ENCODE results near the gene NME3.

NME3 gene

DNA sequence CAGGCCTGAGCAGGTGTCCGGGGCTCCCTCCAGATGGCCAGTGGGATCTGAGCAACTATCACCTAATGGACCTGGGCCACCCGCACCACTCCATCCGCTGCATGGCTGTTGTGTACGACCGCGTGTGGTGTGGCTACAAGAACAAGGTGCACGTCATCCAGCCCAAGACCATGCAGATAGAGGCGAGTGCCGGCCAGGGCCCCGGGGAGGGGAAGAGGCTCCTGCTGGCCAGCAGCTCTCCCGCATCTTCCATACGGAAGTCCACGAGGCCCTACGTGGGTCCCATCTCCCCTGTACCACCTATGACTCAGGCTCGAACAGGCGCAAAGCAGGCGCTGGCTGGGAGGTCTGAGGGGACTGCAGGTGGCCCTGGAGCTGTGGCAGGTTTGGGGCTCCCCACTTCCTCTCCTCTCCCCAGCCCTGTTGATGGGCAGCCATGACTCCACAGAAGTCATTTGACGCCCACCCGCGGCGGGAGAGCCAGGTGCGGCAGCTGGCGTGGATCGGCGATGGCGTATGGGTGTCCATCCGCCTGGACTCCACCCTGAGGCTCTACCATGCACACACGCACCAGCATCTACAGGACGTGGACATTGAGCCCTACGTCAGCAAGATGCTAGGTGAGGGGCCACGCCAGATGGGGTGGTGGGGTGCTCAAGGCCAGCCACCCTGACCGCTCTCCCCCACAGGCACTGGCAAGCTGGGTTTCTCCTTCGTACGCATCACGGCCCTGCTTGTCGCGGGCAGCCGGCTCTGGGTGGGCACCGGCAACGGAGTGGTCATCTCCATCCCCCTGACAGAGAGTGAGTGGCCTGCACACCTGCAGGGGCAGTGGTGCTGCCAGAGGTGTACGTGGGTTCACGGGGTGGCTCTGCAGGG is 4.0 kb downstream of the NME3 start:
- no peak for DNase-seq

DNA sequence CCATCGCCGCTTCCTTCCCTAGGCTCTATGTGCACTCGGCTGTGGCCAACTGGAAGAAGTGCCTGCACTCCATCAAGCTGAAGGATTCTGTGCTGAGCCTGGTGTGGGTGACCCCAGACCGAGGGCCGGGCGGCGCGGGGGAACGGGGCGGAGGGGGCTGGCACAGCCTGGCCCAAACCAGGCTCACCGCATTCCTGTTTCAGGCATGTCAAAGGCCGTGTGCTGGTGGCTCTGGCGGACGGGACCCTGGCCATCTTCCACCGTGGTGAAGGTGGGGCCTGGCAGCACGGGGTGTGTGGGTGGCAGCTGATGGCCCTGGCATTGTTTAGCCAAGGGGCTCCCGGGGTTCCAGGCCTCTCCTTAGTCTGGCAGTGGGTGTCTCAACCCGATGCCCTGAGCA is 4.6 kb downstream of the NME3 start:
- no peak for DNase-seq

DNA sequence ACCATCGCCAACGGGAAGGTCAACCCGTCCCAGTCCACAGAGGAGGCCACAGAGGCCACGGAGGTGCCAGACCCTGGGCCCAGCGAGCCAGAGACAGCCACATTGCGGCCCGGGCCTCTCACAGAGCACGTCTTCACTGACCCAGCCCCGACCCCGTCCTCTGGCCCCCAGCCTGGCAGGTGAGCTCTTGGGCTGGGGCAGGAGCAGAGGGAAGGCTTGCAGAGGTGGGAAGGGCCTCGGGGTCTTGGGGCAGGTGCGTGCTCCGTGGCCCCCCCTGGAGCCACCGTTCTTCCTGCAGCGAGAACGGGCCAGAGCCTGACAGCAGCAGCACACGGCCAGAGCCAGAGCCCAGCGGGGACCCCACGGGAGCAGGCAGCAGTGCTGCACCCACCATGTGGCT is 5.1 kb downstream of the NME3 start:
- no peak for DNase-seq

DNA sequence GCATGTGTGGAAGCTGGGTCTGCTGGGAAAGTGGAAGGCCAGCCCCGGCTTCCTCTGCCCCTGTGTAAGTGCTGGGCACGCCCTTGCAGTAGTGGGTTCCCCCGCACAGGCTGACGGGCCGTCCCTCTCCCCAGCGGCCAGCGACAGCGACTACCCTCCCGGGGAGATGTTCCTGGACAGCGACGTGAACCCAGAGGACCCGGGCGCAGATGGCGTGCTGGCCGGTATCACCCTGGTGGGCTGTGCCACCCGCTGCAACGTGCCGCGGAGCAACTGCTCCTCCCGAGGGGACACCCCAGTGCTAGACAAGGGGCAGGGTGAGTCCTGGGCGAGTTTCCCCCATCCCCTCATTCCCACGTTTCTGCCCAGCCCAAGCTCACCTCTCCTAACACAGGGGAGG is 5.5 kb downstream of the NME3 start:
- no peak for DNase-seq

DNA sequence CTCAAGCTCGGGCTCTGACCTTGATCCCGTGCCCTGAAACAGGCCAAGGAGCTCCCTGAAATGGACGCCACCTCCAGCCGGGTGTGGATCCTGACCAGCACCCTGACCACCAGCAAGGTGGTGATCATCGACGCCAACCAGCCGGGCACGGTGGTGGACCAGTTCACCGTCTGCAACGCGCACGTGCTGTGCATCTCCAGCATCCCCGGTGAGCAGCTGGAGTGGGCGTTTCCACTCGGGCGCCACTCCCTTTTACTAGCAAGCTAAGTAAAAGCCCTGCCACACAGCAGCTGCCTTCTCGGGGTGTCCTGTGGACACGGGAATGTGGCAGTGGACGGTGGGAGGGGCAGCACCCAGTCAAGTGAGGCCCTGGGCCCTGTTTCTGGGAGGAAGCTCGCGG is 6.4 kb downstream of the NME3 start:
- no peak for DNase-seq

DNA sequence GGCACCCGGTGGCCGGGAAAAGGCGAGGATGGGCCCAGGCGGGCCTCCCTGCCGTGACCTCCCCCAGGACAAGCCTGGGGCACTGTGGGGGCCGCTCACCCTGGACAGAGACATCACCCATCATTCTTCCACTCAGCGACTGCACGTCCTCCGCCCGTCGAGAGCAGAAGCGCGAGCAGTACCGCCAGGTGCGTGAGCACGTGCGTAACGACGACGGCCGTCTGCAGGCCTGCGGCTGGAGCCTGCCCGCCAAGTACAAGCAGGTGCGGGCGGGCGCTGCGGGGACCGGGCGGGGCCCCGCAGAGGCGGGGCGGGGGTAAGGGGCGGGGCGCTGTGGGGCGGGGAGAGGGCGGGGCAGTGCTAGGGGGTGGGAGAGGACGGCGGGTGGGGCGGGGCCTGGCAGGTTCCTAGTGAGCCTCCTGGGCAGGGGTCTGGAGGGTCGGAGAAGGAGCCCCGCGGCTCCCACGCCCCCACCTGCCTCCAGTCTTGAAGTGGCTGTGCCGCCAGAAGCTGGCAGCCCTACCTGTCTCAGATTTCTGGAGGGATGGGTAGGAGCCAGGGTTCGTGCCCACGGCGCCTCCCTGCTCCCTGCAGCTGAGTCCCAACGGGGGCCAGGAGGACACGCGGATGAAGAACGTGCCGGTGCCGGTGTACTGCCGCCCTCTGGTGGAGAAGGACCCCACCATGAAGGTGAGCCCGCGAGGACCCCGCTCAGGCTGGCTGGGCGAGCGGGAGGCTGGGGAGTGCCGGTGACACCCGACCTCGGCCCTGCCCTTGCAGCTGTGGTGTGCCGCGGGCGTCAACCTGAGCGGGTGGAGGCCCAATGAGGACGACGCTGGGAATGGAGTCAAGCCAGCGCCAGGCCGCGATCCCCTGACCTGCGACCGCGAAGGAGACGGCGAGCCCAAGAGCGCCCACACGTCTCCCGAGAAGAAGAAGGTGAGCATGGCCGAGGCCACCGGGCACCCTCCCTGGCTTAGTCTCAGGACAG is 7.5 kb downstream of the NME3 start:
- DNase-seq = no peak

DNA sequence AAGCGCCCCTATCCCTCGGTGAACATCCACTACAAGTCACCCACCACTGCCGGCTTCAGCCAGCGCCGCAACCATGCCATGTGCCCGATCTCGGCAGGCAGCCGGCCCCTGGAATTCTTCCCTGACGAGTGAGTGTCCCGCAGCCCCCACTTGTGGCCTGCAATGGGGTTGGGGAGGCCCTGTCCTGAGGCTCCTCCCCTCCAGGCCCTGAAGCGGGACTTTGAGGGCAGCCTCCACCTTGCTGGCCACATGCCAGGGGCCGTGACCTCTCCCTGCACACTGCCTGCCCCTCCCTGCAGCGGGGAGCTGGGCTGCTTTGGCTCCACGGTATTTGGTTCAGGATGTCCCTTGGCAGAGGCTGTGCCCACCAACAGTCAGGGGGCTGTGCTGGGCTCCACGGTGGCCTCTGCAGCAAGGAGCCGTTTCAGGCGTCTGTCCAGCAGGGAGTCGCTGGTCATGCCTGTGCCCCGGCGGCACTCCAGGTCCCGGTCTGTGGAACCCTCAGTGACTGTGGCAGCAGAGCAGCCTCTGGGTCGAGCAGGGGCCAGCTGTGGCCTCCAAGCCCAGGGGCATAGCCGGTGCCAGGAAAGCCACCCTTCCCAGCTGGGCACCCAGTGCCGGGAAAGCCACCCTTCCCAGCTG is 8.3 kb downstream of the NME3 start:
- no peak for DNase-seq

DNA sequence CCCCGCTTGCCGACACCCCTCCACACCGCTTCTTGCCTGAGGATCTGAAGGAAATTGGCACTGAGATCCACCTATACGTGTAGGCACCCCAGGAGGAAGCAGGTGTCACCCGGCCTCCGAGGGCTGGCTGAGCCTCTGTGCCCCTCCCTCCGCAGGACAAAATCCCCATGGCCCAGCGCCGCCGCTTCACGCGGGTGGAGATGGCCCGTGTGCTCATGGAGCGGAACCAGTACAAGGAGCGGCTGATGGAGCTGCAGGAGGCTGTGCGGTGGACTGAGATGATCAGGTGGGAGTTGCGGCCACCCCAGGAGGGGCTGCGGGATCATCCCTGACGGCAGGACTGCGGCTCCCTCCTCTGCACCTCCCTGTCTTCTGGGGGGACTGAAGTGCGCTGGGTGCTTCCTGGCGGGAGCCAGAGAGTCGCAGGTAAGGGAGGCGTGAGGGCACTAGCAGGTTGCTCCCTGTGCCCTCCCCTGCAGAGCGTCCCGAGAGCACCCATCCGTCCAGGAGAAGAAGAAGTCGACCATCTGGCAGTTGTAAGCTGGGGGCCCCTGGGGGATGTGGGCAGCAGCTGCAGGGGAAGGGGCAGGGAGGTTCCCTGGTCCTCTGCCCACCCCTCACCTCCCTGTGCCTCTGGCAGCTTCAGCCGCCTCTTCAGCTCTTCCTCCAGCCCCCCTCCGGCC is 9.0 kb downstream of the NME3 start:
- no peak for DNase-seq

DNA sequence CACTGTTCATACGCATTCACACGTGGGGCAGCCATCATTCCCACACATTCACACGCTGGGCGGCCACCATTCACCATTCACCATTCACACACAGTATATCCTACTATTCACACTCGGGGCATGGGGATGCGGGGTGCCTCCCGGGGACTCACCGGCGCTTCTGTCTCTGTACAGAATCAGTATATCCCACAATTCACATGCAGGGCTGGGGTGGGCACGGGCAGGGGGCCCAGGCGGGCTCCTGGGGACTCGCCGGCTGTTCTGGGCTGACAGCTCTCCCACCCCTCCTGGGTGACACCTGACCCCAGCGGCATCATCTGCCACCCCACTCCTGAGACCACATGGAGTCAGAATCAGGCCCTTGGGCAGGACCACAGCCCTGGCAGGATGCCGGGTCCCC is 9.6 kb downstream of the NME3 start:
- DNase-seq = no peak

DNA sequence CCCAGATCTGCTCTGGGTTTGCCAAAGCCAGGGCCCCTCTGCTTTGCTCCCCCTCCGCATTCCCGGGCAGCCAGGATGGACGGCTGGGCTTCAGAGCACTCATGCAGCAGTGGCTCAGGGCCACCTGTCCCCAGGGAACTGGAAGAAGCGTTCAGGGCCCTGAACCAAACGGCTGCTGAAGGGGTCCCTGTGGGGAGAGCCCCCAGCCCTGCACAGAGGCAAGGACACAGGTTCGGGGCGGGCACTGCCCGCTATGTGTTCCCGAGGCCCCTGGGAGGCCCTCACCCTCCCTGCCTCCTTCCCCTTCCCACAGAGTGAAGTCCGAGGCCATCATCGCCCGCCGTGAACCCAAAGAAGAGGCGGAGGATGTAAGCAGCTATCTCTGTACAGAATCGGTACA is 10.4 kb downstream of the NME3 start:
- no peak for DNase-seq

DNA sequence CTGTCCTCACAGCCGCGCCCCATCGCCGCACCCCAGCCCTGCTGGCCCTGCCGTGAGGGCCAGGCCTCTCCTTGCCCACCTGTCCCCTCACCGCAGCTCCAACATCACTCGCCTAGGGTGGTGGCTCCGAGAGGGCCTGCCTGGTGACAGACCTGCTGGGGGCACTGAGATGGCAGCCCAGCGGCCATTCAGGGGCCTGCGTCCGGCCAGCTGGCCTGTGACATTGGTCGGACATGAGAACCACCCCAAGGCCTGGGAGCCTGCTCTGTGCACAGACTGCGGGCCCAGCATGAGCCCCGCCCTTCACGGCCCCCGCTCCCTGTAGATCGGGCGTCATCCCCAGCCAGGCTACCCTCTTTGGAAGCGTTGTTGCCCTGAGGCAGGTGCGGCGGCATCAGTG is 11.8 kb downstream of the NME3 start:
- DNase-seq = no peak

DNA sequence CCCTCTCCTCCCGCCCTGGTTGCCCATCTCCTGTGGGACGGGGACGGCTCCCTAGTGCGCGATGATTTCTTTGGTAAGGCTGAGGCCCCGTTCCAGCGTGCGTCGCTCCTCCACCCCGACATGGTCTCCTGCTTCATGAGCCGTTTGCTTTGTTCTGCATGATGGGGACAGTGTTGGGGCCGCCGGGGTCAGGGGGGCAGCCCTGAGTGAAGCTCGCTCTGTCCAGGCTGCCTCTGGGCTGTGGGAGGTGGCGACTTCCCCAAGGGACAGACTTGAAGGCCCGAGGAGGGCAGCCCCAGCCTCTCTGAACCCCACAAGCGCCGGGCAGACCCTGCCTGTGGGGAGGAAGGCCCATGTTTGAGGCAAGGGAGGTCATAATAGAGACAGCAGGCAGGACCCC is 12.4 kb downstream of the NME3 start:
- DNase-seq = no peak

DNA sequence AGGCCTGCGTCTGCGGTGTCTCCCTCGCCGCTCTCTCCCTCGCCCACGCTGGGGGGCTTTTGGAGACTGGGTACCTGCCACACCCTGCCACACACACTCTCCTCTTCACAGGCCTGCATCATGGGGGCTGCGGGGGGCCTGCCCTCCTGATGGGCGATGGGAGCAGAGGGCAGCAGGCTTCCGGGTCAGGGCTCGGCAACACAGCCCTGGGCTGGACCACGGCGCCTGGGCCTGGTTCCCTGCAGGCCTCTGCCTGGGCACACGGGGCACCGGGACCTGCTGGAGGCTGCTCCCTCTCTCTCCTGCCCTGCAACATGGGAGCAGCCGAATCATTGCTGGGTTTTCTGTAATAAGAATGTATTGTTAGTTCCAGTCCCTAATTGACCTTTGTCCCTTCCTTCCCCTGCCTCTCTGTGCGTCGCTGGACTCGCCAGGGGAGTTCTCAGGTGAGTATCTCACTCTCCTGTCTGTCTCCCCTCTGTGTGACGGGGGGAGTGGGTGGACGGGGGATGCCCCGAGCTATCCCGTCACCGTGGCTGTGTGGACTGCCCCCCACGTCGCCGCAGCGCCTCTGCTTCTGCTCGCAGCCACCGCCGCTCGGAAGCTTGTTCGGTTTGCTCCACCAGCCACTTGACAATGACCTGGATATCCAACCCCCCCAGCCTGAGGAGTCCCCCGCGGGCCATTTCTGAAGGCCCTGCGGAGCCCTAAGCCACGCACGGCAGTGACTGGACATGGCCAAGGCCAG is 13.5 kb downstream of the NME3 start:
- DNase-seq = no peak

DNA sequence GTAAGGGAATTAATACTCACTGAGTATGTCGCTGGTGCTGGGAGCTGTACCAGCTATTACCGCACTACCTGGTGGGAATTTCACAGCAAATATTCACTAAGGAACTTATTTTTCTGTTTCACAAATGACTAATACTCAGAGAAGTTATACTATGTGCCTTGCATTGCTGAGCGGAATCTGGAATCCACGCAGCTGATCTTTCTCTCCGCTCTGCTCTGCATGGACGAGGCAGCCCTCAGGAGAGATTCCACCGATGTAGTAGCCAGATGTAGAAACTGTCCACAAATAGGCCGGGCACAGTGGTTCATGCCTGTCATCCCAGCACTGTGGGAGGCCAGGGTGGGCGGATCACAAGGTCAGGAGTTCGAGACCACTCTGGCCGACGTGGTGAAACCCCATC is 17.1 kb downstream of the NME3 start:
- no peak for DNase-seq

DNA sequence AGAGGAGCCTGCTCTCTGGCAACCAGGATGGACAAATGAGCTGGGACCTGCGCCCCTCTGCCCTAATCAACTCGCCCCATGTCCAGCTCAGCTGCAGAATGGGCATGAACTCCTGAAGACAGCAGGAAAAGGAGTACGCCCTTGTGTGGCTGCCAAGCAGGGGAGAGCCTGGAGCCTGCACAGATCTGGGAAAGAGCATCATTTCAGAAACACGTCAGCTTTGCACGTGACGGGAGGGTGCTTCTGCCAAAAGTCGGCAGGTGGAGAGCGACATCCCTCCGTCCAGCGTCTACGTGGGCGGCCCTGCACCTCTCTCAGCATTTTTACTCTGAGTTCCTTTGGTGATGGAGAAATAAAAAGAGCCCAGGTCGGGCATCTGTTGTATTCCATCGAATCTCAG is 18.5 kb downstream of the NME3 start:
- DNase-seq = no peak

DNA sequence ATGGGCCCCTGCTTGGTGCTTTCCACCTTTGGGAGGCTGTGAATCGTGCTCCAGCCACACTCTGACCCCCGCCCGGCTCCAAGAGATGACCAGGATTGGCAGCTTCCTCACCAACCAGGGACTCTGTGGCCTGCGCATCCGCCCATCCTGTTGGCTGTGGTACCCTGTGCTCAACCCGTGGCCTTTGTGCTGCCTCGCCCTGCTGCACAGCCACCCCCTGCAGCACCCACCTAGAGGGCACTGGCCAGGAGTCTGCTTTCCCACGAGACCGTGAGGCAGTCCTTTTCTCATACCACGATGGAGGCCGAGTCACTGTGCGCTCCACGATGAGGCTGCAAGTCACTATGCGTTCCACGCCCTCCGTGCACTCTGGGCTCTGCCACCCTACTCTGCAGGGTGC is 19.4 kb downstream of the NME3 start:
- no peak for DNase-seq

DNA sequence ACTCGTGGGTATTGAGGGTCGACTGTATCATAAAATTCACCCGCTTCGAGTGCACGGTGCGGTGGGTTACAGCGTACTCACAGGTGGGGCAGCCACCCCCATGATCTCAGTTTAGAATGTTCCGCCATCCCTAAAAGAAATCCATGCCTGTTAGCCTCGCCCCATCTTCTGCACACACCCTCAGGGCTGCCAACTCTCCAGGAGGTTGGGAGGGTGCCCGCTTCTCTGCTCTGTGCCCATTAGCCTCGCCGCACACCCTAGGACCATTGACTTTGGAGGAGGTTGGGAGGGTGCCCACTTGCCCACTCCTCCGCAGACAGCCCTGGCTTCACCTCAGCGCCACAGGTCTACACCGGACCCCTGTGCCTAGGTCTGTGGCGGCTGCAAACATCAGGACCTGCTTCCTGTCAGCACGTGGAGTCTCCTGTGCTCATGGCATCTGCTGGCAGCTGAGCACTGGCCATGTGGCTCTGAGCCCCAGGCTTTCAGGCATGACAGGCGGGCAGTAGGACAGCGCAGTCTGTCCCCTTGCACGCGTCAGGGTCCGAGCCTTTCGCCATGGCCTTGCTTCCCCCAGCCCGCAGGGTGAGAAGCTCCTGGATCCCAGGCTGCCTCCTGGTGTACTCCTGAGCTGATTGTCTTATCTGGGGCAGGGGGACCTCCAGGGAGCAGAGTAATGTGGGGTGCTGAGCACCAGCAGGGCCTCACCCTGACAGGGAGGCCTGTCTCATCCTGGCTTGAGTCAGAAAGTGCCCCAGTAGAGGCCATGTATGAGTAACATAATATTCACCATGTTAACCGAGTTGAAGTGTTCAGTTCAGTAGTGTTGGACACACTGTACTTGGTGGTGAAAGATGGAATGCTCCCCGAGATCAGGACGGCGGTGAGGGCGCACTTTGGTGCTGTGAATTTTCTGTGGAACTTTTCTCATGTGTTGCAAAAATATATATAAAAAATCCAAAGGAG is 21.9 kb downstream of the NME3 start:
- no peak for DNase-seq

DNA sequence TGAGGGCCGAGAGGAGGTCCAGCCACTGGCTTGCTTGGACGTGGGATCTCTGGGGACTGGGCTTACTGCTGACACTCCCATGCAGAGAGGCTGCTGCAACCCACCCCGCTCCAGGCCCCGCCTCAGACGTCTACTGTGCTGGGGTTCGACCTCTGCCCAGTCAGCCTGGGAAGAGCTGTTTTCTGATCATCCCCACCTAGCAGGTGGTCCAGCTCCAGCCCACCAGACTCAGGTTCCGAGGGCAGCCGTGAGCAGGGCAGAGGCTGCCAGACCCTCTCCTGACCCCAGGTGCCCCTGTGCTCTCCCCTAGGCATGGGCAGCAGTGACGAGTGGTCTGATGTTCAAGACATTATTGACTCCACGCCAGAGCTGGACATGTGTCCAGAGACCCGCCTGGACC is 23.4 kb downstream of the NME3 start:
- no peak for DNase-seq

DNA sequence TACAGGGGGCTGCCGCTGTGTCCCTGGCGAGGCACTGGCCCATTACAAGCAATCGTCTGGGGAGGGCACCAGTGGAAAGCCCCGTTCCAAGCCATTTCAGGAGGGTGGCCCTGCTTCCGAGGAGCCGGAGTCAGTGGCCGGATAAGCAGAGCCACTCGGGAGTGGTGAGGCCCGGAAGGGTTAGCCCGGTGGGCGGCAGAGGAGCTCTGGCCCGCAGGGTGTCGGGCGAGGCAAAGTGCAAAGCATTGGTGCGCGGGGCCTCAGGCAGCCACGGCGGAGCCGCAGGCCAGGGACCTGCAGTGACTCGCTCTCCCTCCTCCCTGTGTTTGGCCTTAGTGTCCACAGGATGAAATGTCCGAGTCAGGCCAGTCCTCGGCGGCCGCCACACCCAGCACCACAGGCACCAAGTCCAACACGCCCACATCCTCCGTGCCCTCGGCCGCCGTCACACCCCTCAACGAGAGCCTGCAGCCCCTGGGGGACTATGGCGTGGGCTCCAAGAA is 24.6 kb downstream of the NME3 start:
- DNase-seq = no peak

DNA sequence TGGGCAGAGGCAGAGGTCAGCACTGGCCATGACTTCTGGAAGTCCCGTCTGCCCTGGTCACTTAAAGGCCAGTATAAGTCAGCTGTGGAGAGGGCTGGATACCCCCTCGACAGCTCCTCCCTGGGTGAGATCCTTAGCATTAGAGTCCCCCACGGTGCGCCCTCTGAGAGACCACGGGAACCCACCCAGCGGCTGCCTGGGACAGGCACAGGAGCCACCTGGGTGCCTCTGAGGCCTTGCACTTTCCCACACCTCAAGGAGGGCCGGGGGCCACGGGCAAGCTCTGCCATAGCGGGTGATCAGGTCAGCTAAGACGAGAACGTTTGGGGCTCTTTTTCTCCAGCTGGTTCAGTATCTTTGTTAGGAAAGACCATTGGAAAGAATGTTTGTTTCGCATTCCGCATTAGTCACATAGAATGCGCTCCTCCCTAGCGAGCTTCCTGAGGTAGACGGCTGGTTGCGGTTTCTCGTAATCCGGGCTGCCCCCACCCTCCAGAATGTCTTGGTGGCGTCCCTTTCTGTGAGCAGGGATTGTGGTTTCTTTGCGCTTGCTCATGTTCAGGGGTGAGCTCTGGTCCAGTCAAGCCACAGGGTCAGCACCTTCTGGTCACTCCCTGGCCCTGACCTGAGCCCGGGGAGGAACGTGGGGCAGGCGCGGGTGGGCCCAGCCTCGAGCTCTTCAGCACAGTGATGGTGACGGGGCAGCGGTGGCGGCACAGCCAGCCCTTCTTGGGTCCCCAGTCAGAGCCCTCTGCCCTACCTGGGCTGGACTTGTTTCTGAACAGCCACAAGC is 25.2 kb downstream of the NME3 start:
- DNase-seq = no peak

All from activated CD4-positive, alpha-beta T cell treated with anti-CD3 and anti-CD28 coated beads, Interleukin-2, amount 50 U/mL, for 1 hour (primary cell).